HFF-Myc (cell line): ENCODE measurements around the gene CMIP.

Experiments
- DNase-seq: peaks from one replicate; pipeline ENCODE4 v3.0.0-alpha.2; 2011; ENCODE audit warnings: low read depth; ENCODE audit errors: extremely low read depth
- H3K4me3 ChIP-seq: replicated peaks from 2 replicates; pipeline ENCODE4 v1.5.1; 2011; ENCODE audit warnings: low read depth, mild to moderate bottlenecking, control low read depth, low read length
- CTCF ChIP-seq: IDR thresholded peaks from 2 replicates; pipeline ENCODE4 v1.5.1; 2012; ENCODE audit warnings: mild to moderate bottlenecking, low read depth, low read length, control low read depth; ENCODE audit errors: missing control alignments

Gene CMIP

GRCh38 chr16:81546781-81547180 lies 102.2 kb downstream of the CMIP start:
- no peak for DNase-seq
- no peak overlapping the region for H3K4me3 ChIP-seq
- no peak for TF ChIP-seq CTCF

GRCh38 chr16:81547194-81547938 lies 102.8 kb downstream of the CMIP start:
- no peak for DNase-seq
- TF ChIP-seq CTCF, result no peak
- H3K4me3 ChIP-seq, result no peak overlapping the region

- DNase-seq, result no peak
- no peak for TF ChIP-seq CTCF
- H3K4me3 ChIP-seq, result no peak overlapping the region
Measured at GRCh38 chr16:81547939-81548216, 103.3 kb downstream of the CMIP start.

- no peak for TF ChIP-seq CTCF
- H3K4me3 ChIP-seq, result no peak overlapping the region
- DNase-seq, result no peak
Measured at GRCh38 chr16:81548551-81548875, 103.9 kb downstream of the CMIP start.

GRCh38 chr16:81548876-81549546 lies 104.4 kb downstream of the CMIP start:
- TF ChIP-seq CTCF, result no peak
- DNase-seq, result no peak
- H3K4me3 ChIP-seq, result no peak overlapping the region

GRCh38 chr16:81549547-81550431 lies 105.2 kb downstream of the CMIP start:
- no peak for DNase-seq
- TF ChIP-seq CTCF, result no peak
- H3K4me3 ChIP-seq, result no peak overlapping the region
